HepG2 (cell line): ENCODE results near the gene CDK6. TPM values are rescaled to one million over a fixed set of nuclear protein-coding genes. Genes with fewer than 3 reads are reported as not detected.

Experiments
- ATAC-seq: fragments of 200-7000 bp; cut with Tn5 transposase; 3 replicates; pipeline ENCODE4 v1.9.1; 2020; ENCODE audit warnings: mild to moderate bottlenecking, moderate library complexity
- BruUV-seq: library from RNA; stranded (reverse); fragments of 400-500 nt; replicated peaks from 2 replicates; lab custom pipeline; 2021; lab: Mats Ljungman, UMichigan
- CTCF ChIA-PET: fragments of 300-600 bp; formaldehyde crosslinking; extraction: SDS; loops from one replicate; lab custom pipeline; 2021; ENCODE audit warnings: low total read pairs, inconsistent platforms, low intra/inter-chr PET ratio; lab: Yijun Ruan, JAX
- POLR2A ChIA-PET: fragments of 350-600 bp; sonication (Branson Sonifier 250); formaldehyde crosslinking; loops from one replicate; lab custom pipeline; 2020; ENCODE audit warnings: antibody characterized with exemption, inconsistent platforms; lab: Yijun Ruan, JAX
- DNase-seq: peaks from one replicate; pipeline ENCODE4 v3.0.0-alpha.2; 2015; ENCODE audit warnings: low spot score
- FAIRE-seq: peaks from 3 replicates; lab custom pipeline; 2011; peaks lifted over from hg19 to GRCh38; lab: Jason Lieb, UNC
- H2AFZ ChIP-seq: one replicate; pipeline ENCODE4 v1.6.1; 2011; ENCODE audit warnings: low read length, inconsistent platforms
- H3K27ac ChIP-seq: fragments of 300-600 bp; 3 replicates; pipeline ENCODE4 v1.8.0; 2011; ENCODE audit warnings: mixed run types, mild to moderate bottlenecking, mixed read lengths, low read length, inconsistent platforms; ENCODE audit not compliant: insufficient read depth; ENCODE audit errors: extremely low read length
- H3K27me3 ChIP-seq, 2 experiments: fragments of 200-600 bp in 1 of 2; 2 replicates in 1 of 2; 3 replicates in 1 of 2; pipeline versions ENCODE4 v1.6.0 to v1.8.0; 2011; ENCODE audit warnings: low read length in 2 of 2, mild to moderate bottlenecking in 2 of 2, moderate library complexity in 2 of 2, inconsistent platforms in 1 of 2; ENCODE audit not compliant: insufficient read depth in 2 of 2, control insufficient read depth in 1 of 2
- H3K36me3 ChIP-seq, 2 experiments: fragments of 200-600 bp in 1 of 2; replicated peaks in 1 of 2; 2 replicates in 1 of 2; 3 replicates in 1 of 2; pipeline versions ENCODE4 v1.5.1 to v1.8.0; 2011; ENCODE audit warnings: low read length in 2 of 2, inconsistent platforms in 1 of 2; ENCODE audit not compliant: insufficient read depth in 2 of 2, control insufficient read depth in 1 of 2
- H3K4me1 ChIP-seq: 2 replicates; pipeline ENCODE4 v1.5.1; 2012; ENCODE audit warnings: low read length, inconsistent platforms; ENCODE audit not compliant: insufficient read depth
- H3K4me2 ChIP-seq: 2 replicates; pipeline ENCODE4 v1.6.0; 2011; ENCODE audit warnings: low read depth, low read length, inconsistent platforms
- H3K4me3 ChIP-seq, 3 experiments: fragments of 200-600 bp in 1 of 3; sonication (generic), shearing (Covaris generic) in 1 of 3; replicated peaks in 1 of 3; 2 replicates each; pipeline ENCODE4 v1.5.1; 2011 to 2016; ENCODE audit warnings: low read length in 3 of 3, inconsistent platforms in 2 of 3, low read depth in 2 of 3, mild to moderate bottlenecking in 2 of 3, control low read depth in 1 of 3, mixed read lengths in 1 of 3; ENCODE audit not compliant: insufficient read depth in 1 of 3
- H3K79me2 ChIP-seq: one replicate; pipeline ENCODE4 v1.6.1; 2011; ENCODE audit warnings: low read length, inconsistent platforms; ENCODE audit not compliant: insufficient read depth
- H3K9ac ChIP-seq: 2 replicates; pipeline ENCODE4 v1.6.0; 2011; ENCODE audit warnings: mild to moderate bottlenecking, low read depth, low read length, inconsistent platforms; ENCODE audit not compliant: insufficient read depth
- H3K9me3 ChIP-seq: 2 replicates; pipeline ENCODE4 v1.5.1; 2012; ENCODE audit warnings: mild to moderate bottlenecking, low read length
- H4K20me1 ChIP-seq: 2 replicates; pipeline ENCODE4 v1.6.0; 2011; ENCODE audit warnings: inconsistent platforms, mild to moderate bottlenecking, low read length, moderate library complexity; ENCODE audit not compliant: insufficient read depth
- ISL2 ChIP-seq: sonication (generic); formaldehyde crosslinking; IDR thresholded peaks from 2 replicates; pipeline ENCODE4 v1.5.0; 2020; ENCODE audit warnings: missing genetic modification reagents
- MBNL3 ChIP-seq: fragments of 250-450 bp; sonication (Bioruptor Pico); conservative IDR thresholded peaks from 2 replicates; pipeline ENCODE4 v1.8.0; 2022; ENCODE audit warnings: mild to moderate bottlenecking, inconsistent platforms
- MTF1 ChIP-seq: sonication (generic); formaldehyde crosslinking; IDR thresholded peaks from 2 replicates; pipeline ENCODE4 v1.5.0; 2020; ENCODE audit warnings: missing genetic modification reagents
- RERE ChIP-seq: IDR thresholded peaks from 2 replicates; pipeline ENCODE4 v1.6.1; 2016; ENCODE audit warnings: low read depth, missing genetic modification reagents, missing compliant biosample characterization
- WGBS: methylation state at CpG from one replicate; pipeline ENCODE4 v1.1.6; 2017; ENCODE audit warnings: low lambda C conversion rate; 5-methylcytosine and 5-hydroxymethylcytosine counted together
- in situ Hi-C: cut with HindIII; loops from 2 replicates; pipeline ENCODE4 v1.10.0; 2017; ENCODE audit warnings: low pct_unique_long_range_greater_than_20kb; ENCODE audit not compliant: extremely low pct_ligation_motif_present
- intact Hi-C: fragments of 100-400 bp; cut with micrococcal nuclease; formaldehyde crosslinking; loops from one replicate; pipeline ENCODE4 v1.10.0; 2022; ENCODE audit not compliant: unreplicated experiment
- polyA plus RNA-seq, 8 experiments: library from polyadenylated mRNA; depleted of rRNA in 3 of 8; stranded (reverse) in 7 of 8; unstranded in 1 of 8; fragments of >200 nt; fragmentation: Illumina TruSeq in 4 of 8; extraction: Trizol in 4 of 8; gene quantifications; 2 replicates each; pipeline versions ENCODE4 v1.2.1 to v1.2.3, GENCODE V29; 2011 to 2016; ENCODE audit warnings: low read depth in 4 of 8, missing spikeins in 1 of 8, mixed read lengths in 1 of 8; ENCODE audit not compliant: insufficient read depth in 1 of 8
- total RNA-seq, 5 experiments: library from RNA; depleted of rRNA; stranded (reverse); fragments of >200 nt; fragmentation: Illumina TruSeq; extraction: Trizol; gene quantifications; 2 replicates each; pipeline ENCODE4 v1.2.3, GENCODE V29; 2016; ENCODE audit warnings: low read depth in 1 of 5
- TF ChIP-seq, protein P1 (sequence below): sonication (generic); formaldehyde crosslinking; IDR thresholded peaks from 2 replicates; pipeline ENCODE4 v1.8.0; 2022; ENCODE audit warnings: low read depth, missing genetic modification reagents
- TF ChIP-seq, protein P2 (sequence below): sonication (generic); formaldehyde crosslinking; conservative IDR thresholded peaks from 2 replicates; pipeline ENCODE4 v1.4.0; 2020; ENCODE audit warnings: missing genetic modification reagents
- TF ChIP-seq, protein P3 (sequence below): sonication (generic); formaldehyde crosslinking; IDR thresholded peaks from 2 replicates; pipeline ENCODE4 v1.4.0; 2020; ENCODE audit warnings: missing genetic modification reagents, borderline replicate concordance

Gene CDK6
- total and polyA plus RNA-seq, 2 of the 13 experiments (the other 11 are each of a cell fraction or from before 2014, with no cell fraction given) = 34.6 to 90.8 TPM

GRCh38 chr7:92785923-92786322 lies 50.5 kb downstream of the CDK6 start (continued):
- TF ChIP-seq RERE (CRISPR knock-in tag) (no peak), MTF1 (no peak), ISL2 (CRISPR knock-in tag) (no peak)
- TF ChIP-seq, protein P1, sequence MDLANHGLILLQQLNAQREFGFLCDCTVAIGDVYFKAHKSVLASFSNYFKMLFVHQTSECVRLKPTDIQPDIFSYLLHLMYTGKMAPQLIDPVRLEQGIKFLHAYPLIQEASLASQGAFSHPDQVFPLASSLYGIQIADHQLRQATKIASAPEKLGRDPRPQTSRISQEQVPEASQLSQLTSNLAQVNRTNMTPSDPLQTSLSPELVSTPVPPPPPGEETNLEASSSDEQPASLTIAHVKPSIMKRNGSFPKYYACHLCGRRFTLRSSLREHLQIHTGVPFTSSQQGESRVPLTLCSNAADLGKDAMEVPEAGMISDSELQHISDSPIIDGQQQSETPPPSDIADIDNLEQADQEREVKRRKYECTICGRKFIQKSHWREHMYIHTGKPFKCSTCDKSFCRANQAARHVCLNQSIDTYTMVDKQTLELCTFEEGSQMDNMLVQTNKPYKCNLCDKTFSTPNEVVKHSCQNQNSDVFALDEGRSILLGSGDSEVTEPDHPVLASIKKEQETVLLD (CRISPR knock-in tag) = no peak

DNA sequence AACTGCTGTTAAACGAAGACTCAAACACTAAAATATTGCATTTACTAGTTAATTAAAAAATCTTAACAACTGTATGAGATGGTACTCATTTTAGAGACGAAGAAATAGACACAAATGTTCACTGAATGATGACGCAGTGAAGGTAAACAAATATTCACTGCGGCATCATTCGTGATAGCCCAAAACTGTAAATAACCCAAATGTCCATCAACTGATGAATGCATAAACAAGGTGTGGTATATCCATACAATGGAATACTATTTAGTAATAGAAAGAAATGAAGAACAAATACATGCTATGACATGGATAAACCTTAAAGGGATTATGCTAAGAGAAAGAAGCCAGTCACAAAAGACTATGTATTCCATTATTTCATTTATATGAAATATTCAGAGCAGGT lies 51.4 kb downstream of the CDK6 start:
- TF ChIP-seq, protein P2, sequence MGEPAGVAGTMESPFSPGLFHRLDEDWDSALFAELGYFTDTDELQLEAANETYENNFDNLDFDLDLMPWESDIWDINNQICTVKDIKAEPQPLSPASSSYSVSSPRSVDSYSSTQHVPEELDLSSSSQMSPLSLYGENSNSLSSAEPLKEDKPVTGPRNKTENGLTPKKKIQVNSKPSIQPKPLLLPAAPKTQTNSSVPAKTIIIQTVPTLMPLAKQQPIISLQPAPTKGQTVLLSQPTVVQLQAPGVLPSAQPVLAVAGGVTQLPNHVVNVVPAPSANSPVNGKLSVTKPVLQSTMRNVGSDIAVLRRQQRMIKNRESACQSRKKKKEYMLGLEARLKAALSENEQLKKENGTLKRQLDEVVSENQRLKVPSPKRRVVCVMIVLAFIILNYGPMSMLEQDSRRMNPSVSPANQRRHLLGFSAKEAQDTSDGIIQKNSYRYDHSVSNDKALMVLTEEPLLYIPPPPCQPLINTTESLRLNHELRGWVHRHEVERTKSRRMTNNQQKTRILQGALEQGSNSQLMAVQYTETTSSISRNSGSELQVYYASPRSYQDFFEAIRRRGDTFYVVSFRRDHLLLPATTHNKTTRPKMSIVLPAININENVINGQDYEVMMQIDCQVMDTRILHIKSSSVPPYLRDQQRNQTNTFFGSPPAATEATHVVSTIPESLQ = no peak
- TF ChIP-seq MBNL3 = no peak
- TF ChIP-seq, protein P3, sequence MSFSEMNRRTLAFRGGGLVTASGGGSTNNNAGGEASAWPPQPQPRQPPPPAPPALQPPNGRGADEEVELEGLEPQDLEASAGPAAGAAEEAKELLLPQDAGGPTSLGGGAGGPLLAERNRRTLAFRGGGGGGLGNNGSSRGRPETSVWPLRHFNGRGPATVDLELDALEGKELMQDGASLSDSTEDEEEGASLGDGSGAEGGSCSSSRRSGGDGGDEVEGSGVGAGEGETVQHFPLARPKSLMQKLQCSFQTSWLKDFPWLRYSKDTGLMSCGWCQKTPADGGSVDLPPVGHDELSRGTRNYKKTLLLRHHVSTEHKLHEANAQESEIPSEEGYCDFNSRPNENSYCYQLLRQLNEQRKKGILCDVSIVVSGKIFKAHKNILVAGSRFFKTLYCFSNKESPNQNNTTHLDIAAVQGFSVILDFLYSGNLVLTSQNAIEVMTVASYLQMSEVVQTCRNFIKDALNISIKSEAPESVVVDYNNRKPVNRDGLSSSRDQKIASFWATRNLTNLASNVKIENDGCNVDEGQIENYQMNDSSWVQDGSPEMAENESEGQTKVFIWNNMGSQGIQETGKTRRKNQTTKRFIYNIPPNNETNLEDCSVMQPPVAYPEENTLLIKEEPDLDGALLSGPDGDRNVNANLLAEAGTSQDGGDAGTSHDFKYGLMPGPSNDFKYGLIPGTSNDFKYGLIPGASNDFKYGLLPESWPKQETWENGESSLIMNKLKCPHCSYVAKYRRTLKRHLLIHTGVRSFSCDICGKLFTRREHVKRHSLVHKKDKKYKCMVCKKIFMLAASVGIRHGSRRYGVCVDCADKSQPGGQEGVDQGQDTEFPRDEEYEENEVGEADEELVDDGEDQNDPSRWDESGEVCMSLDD (CRISPR knock-in tag) = no peak
- ChIA-PET CTCF (no interaction called here), POLR2A (no interaction called here)
- Histone ChIP-seq H3K4me3 (no peak overlapping the region), H3K79me2 (peaks cover 96% of the 10 kb centered on the region), H3K4me1 (peaks cover 37% of the 10 kb centered on the region), H4K20me1 (peaks cover 44% of the 10 kb centered on the region), H3K9me3 (peaks cover 9% of the 10 kb centered on the region), H3K4me2 (no peak overlapping the region), H3K36me3 (peaks cover 3 to 16% of the 10 kb centered on the region in 2 experiments), H3K9ac (no peak overlapping the region), H3K27me3 (no peaks in the 10 kb centered on the region), H3K27ac (no peak overlapping the region), H2AFZ (no peak overlapping the region)
- no peak for ATAC-seq
- intact Hi-C loops (no loop called here), in situ Hi-C loops (no loop called here)
- no TSS peak for BruUV-seq
- FAIRE-seq = no peak
- DNase-seq = no peak
- 95% methylated on average over 5 of the region's 5 CpGs for WGBS
